Right lobe of liver (tissue), 4 donors: ENCODE results near the gene KAZN.

ENCODE experiments used
- CTCF ChIP-seq, 4 donors: fragments of 200-600 bp in 3 of 4; fragments of 450-650 bp in 1 of 4; IDR thresholded peaks; one replicate each; pipeline versions ENCODE4 v1.5.1 to v1.8.0; 2016 to 2022; ENCODE audit warnings: antibody characterized with exemption in 4 of 4, mild to moderate bottlenecking in 2 of 4
- POLR2A ChIP-seq: fragments of 450-650 bp; IDR thresholded peaks from one replicate; pipeline ENCODE4 v1.6.1; 2017; ENCODE audit warnings: antibody characterized with exemption, mild to moderate bottlenecking
- donor health status: DM: no; HTN: no; CAD: no.
- donor health status: DM: no; HTN: no; CAD: no.
- donor health status: DM: no; HTN: yes; CAD: no.

DNA sequence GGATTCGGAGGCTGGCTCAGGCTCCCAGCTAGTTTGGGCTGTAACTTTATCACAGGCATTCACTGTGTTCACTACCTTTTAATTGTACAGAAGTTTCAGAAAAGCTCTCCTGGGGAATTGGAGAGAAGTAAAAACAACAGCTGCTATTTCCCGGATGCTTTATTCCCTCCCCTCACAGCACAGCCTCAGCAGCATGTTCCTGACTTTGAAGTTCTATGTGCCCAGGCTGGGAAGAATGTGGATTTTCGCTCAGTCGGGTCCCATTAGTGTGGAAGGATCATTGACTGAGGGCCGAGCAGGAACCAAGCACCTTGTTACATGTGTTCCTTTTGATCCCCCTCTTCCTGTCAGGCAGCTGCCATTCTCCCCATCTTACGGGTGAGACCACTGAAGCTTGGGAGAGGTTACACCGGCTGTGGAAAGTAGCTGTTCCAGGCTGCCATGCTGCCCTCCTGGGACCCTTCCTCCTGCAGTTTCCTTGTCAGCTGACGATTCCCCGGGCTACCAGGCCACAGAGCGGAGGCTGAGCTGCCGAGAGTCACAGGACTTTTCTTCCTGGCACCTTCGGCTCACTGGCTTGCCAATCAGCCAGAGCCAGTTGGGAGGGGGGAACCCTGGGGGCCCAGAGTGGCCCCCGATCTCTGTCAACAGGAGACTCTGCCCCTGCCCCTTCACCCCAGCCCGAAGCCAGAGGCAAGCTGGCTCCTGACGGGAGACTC is 331.9 kb downstream of the KAZN start:
- TF ChIP-seq POLR2A (no peak), CTCF (IDR thresholded peaks at IDR 0.05) (no peak)
